NOMO-1 (cell line): ENCODE results near the gene PRKN.

Source experiments
- DNase-seq, 2 experiments: peaks; one replicate each; lab custom pipeline; 2025; ENCODE audit not compliant: unreplicated experiment in 2 of 2; lab: John Stamatoyannopoulos, UW

Gene PRKN

GRCh38 chr6:161393839-161394364, 1333.7 kb downstream of the PRKN start:
- peak; percentile 10 to 86 for DNase-seq

- no peak for DNase-seq
Observed at GRCh38 chr6:161393292-161393691, 1334.3 kb downstream of the PRKN start.

DNA sequence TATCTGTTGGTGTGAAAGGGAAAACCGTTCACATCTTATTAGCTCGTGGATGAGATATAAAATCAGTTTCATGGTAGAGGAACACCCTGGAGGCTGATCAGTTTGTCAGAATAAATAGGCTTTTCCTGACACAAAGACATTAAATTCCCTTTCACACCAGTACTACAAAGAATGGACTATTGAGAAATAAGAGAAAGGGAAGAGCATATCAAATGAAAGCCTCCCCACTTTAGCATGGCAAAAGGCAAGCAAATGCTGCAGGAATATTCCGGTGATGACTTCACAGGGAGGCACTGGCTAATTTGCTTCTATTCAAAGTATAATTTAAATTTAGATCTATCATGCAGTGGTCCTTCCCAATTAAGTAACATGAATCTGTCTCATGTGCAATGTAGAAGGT, 1337.8 kb downstream of the PRKN start:
- no peak for DNase-seq

- no peak for DNase-seq
Observed at GRCh38 chr6:161383951-161384350, 1343.6 kb downstream of the PRKN start.

DNA sequence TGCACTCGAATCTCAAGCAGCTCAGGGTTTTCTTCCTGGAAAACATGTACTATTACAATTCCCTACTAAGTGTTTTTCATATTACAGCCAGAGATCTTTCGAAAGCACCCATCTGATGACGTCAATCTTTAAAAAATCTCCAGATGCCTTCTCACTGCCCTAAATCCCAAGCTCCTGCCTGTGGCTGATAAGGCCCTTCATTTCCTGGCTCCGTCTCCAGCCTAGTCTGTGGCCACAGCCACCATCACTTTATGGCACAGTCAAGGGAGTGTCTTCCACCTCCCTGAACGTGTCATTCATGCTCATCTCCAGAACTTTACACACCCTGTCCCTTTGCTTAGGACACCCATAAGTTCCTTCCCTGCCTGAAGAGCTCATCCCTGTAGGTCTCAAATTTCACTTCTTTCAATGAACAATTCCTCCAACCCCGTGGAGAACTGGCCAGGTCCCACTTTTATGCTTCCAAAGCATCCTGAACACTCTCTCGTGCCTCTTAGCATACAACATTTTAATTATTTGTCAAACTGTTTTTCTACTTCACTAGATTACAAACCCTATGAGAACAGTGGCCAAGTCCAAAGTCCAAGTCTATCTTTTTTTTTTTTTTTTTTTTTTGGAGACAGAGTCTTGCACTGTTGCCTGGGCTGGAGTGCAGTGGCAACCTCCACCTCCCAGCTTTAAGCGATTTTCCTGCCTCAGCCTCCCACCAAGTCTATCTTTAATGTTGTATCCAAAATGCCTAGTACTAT, 1347.6 kb downstream of the PRKN start:
- DNase-seq, result no peak

- no peak for DNase-seq
Observed at GRCh38 chr6:161378115-161378514, 1349.5 kb downstream of the PRKN start.

DNA sequence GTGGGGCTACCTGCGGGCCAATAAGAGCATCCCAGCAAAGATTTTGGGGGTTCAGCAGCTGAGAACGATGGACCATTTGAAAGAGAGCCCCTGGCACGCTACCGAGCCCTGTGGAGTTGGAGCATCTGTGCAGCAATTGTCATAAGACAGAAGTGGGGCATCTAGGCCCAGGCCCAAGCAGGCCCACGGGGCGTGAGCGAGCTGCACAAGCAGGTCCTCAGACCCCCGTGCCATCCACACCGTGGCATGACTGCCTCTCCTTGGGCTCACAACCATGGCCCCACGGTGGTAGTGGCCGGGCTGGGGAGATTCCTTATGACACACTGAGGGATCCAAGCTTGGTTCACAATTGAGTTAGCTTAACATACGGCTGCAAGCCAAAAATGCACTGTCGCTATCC, 1350.5 kb downstream of the PRKN start:
- no peak for DNase-seq

DNA sequence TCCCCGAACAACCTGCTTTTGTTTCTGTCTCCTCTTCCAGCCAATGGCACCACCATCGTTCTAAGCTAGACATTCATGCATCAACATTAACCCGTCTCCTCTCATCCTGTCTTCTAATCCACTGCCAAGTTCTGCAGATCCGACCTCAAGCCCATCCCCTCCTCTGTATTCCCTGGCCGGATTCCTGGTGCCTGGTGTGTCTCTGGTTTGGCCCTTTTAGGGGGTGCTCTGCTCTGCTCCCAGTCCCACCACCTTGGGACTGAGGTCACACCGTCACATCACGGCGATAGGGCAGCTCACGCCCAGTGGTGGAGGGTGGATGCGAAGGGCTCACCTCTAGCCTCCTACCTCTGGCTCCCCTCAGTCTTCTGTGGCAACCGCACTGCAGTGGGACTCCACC, 1351.2 kb downstream of the PRKN start:
- no peak for DNase-seq

GRCh38 chr6:161374971-161375873, 1352.3 kb downstream of the PRKN start:
- DNase-seq, result peak; percentile 96 to 97

DNA sequence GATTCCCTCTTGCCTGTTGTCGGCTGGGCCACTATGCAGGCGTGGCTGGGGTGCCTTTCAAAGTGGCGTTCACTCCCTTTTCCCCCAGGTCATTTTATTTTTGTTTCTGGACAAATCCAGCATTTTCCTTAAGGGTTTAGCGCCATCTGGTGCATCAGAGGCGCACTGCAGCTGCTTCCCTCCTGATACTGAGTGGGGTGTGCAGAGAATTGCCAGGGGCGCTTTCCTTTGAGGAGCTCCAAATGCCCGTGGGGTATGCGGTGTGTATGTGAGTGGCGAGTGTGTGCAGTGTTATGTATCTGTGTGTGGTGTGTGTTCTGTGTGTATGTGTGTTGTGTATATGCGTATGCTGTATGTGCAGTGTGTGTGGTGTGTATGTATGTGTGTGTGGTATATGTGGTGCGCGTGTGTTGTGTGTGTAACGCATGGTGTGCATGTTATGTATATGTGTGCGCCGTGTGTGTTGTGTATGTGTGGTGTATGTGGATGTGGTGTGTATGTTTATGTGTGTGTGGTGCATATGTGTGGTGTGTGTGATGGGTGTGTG, 1353.6 kb downstream of the PRKN start:
- DNase-seq, result peak; percentile 65 to 70

DNA sequence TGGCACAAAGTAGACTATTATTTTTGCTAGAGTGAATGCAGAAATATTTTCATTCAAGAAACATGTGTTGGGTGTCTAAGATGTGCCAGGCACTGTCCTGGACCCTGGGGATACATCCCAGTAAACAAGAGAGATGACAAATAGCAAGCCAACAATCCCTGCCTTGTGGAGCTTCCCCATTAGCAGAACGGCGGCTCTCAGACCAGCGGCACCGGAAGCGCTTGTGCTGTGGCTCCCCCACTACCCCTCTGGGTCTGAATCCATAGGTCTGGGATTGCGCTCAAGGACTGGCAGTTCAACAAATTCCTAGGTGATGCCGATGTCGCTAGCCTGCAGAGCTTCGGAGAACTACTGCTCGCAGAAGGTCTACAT, 1355.2 kb downstream of the PRKN start:
- no peak for DNase-seq

DNA sequence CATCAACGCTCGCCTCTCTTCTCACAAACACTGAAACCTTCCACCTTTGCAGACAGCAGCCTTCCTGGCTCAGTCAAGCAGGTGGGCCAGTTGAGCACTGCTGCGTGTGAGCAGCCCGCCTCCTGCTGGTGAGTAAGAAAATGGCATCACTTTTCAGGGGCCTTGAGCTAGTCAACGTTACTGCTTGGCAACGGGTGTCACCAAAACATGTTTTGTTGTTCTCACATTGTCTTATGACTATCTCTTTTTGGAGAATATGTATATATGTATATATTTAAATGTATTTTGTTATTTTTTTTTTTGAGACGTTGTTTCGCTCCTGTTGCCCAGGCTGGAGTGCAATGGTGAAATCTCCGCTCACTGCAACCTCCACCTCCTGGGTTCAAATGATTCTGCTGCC, 1356.7 kb downstream of the PRKN start:
- peak; percentile 67 to 82 for DNase-seq

- DNase-seq, result peak; percentile 96 to 98
Observed at GRCh38 chr6:161369339-161369738, 1358.2 kb downstream of the PRKN start.

GRCh38 chr6:161368514-161368913, 1359.1 kb downstream of the PRKN start:
- no peak for DNase-seq

DNA sequence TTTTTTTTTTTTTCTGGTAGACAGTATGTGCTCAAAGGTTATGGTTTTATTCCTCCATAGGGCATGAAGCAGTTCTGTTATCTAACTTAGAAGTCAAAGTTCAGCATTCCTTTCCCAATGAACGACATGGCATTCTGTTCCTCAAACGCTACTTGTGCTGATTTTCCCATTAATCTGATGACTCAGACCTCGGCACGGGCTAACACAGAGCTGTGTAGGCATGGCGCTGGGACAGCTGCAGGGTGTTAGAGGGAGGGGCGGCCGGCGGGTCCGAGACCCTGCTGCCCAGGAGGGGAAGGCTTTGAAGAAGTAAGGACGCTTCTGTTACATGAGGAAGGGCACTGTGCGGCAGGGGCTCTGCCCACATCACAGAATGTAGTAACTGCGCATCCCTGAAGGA, 1360.1 kb downstream of the PRKN start:
- DNase-seq, result no peak

DNA sequence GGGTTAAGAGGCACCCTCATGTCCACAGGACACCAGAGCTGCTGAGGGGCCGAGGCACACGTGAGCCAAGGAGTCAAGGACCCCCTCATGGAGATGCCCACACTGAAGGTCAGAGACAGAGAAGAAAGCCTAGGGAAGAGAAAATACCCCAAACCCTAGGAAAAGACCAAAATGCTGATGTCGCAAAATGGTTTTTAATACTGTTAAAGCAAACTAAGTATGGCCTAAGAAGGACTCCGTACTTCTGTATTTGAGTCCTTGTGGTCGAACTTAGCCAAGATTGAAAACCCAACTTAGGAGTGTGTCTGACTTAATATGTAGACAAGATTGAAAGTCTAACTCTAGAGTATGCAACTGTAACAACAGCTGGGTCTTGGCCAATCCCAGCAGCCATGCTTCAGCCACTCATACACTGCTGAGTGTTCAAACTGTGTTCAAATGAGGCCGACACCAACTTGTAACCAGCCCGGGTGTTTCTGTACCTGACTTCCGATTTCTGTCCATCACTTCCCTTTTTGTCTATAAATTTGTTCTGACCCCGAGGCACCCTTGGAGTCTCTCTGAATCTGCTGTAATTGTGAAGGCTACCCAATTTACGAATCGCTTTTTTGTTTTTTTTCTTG, 1361.2 kb downstream of the PRKN start:
- peak; percentile 58 to 84 for DNase-seq

- DNase-seq, result no peak
Observed at GRCh38 chr6:161365633-161366032, 1361.9 kb downstream of the PRKN start.

- no peak for DNase-seq
Observed at GRCh38 chr6:161363286-161363685, 1364.3 kb downstream of the PRKN start.

DNA sequence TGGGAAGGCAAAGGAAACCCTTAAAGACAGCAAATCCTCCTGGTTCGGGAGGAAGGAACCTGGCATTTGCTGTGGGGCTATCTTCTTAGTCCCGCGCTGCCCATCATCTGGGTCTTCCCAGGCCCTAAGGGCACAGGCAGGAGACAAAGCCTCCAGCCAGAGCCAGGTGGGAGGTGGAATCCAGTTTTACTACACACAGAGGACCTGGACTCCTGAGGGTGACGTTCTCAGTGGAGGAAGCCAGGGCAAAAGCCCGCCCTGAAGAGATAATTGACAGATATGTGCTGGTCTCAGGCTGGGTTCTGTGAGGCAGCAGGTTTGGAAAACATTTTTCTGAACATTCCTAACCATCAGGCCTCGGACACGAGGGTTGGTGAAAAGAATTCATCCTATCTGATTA, 1365.3 kb downstream of the PRKN start:
- no peak for DNase-seq

DNA sequence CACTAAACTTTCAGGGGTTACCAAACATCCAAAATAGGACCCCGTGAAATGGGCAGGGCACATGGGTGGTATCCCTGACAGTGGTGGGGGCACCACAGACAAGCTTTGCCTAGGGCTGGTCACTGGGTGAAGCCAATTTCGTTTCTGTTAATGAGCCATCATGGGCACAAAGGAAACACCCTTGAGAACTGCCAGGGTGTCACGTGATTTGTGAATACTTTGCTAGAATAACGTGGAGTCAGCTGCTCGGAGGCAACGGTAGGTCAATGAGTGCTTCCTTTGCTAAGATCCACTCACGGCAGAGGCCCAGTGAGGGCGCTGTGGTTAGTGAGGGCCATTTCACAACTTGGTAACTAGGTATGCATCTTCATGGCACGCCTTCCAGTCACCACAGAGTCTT, 1366.0 kb downstream of the PRKN start:
- no peak for DNase-seq

DNA sequence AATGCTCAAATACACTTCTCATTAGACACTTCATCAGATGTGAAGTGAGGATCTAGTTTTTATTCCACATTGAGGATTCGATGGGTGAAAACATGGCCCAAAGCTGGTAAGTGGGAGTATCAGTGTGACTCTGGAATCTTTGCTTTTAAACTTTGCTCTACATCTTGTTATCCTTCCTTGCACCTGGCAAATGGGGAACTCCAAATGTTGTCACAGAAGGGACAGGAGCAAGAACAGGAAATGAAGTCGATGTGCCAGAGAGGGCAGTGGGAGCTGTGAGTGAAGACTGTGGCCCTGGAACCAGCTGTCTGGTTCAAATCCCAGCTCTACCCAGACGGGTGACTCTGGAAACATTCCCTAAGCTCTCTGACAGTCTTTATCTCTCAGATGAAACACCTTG, 1367.0 kb downstream of the PRKN start:
- no peak for DNase-seq
